B cell (primary cell): Measurements from ENCODE around the gene C5. TPM values are rescaled to one million over a fixed set of nuclear protein-coding genes. Genes with fewer than 3 reads are reported as not detected.

ENCODE experiments used
- ATAC-seq: fragments of 200-7000 bp; cut with Tn5 transposase; one replicate; pipeline ENCODE4 v1.10.0; 2021; ENCODE audit warnings: low read depth, mild to moderate bottlenecking, moderate number of reproducible peaks, moderate library complexity
- CTCF ChIA-PET: fragments of 350-600 bp; sonication (Branson Sonifier 250); formaldehyde crosslinking; loops from one replicate; lab custom pipeline; 2021; ENCODE audit warnings: antibody characterized with exemption, inconsistent platforms; lab: Charles Lee
- POLR2A ChIA-PET: fragments of 350-600 bp; sonication (Branson Sonifier 250); formaldehyde crosslinking; loops from one replicate; lab custom pipeline; 2021; ENCODE audit warnings: antibody characterized with exemption; lab: Charles Lee
- DNase-seq: peaks from one replicate; pipeline ENCODE4 v3.0.0; 2013
- H2AFZ ChIP-seq: 2 replicates; pipeline ENCODE4 v1.6.1; 2012; ENCODE audit warnings: mild to moderate bottlenecking, low read depth, low read length; ENCODE audit not compliant: insufficient read depth, poor library complexity, severe bottlenecking
- H3K27ac ChIP-seq, 2 donors: 1 replicate in 1 of 2; 2 replicates in 1 of 2; pipeline ENCODE4 v1.5.1; 2012 to 2013; ENCODE audit warnings: low read length in 2 of 2, mild to moderate bottlenecking in 2 of 2, moderate library complexity in 1 of 2
- H3K27me3 ChIP-seq, 4 experiments: fragments of 200-600 bp in 1 of 4; sonication (generic) in 1 of 4; replicated peaks in 1 of 4; 1 replicate in 2 of 4; 2 replicates in 2 of 4; pipeline versions ENCODE4 v1.6.1 to v1.7.0; 2013 to 2016; ENCODE audit warnings: low read length in 3 of 4, mild to moderate bottlenecking in 2 of 4, mixed read lengths in 1 of 4, moderate library complexity in 1 of 4; ENCODE audit not compliant: insufficient read depth in 4 of 4, control insufficient read depth in 3 of 4; ENCODE audit errors: control extremely low read depth in 1 of 4
- H3K36me3 ChIP-seq, 2 experiments: replicated peaks in 1 of 2; 1 replicate in 1 of 2; 2 replicates in 1 of 2; pipeline versions ENCODE4 v1.6.1 to v1.7.1; 2013; ENCODE audit warnings: low read length in 1 of 2; ENCODE audit not compliant: insufficient read depth in 2 of 2, control insufficient read depth in 1 of 2; ENCODE audit errors: control extremely low read depth in 1 of 2, extremely low read depth in 1 of 2
- H3K4me1 ChIP-seq, 2 donors: fragments of 200-600 bp in 1 of 2; sonication (generic) in 1 of 2; 1 replicate in 1 of 2; 2 replicates in 1 of 2; pipeline versions ENCODE4 v1.5.1 to v1.6.1; 2013 to 2017; ENCODE audit warnings: low read length in 2 of 2; ENCODE audit not compliant: control insufficient read depth in 2 of 2, insufficient read depth in 2 of 2
- H3K4me2 ChIP-seq: replicated peaks from 2 replicates; pipeline ENCODE3; 2012; ENCODE audit warnings: mild to moderate bottlenecking, low read depth, low read length; ENCODE audit not compliant: poor library complexity, severe bottlenecking
- H3K4me3 ChIP-seq, 5 experiments: fragments of 200-600 bp in 1 of 5; sonication (generic) in 1 of 5; 1 replicate in 3 of 5; 2 replicates in 2 of 5; pipeline versions ENCODE4 v1.5.1 to v1.7.0; 2011 to 2016; ENCODE audit warnings: low read length in 4 of 5, mild to moderate bottlenecking in 4 of 5, low read depth in 2 of 5, control low read depth in 1 of 5, moderate library complexity in 1 of 5; ENCODE audit not compliant: insufficient read depth in 1 of 5; ENCODE audit errors: control extremely low read depth in 1 of 5, extremely low read depth in 1 of 5
- H3K79me2 ChIP-seq: fragments of 200-600 bp; sonication (generic); one replicate; pipeline ENCODE4 v1.6.0; 2016; ENCODE audit warnings: low read length; ENCODE audit not compliant: control insufficient read depth, insufficient read depth
- H3K9ac ChIP-seq: fragments of 200-600 bp; sonication (generic); 2 replicates; pipeline ENCODE4 v1.6.1; 2017; ENCODE audit warnings: mild to moderate bottlenecking, low read length, moderate library complexity
- H3K9me3 ChIP-seq, 3 donors: one replicate each; pipeline versions ENCODE4 v1.6.1 to v1.7.1; 2013; ENCODE audit warnings: low read length in 2 of 3; ENCODE audit not compliant: control insufficient read depth in 2 of 3, insufficient read depth in 1 of 3; ENCODE audit errors: control extremely low read depth in 1 of 3
- H4K20me1 ChIP-seq: 2 replicates; pipeline ENCODE4 v1.6.0; 2012; ENCODE audit warnings: mild to moderate bottlenecking, low read length; ENCODE audit not compliant: insufficient read depth, control insufficient read depth, poor library complexity, severe bottlenecking
- H3K27ac Mint-ChIP-seq: one replicate; pipeline ENCODE4 v1.8.0; 2021; ENCODE audit warnings: mixed read lengths
- H3K27me3 Mint-ChIP-seq: one replicate; pipeline ENCODE4 v1.8.0; 2021; ENCODE audit warnings: mixed read lengths
- H3K4me1 Mint-ChIP-seq: one replicate; pipeline ENCODE4 v1.8.0; 2021; ENCODE audit warnings: mixed read lengths
- H3K4me3 Mint-ChIP-seq: one replicate; pipeline ENCODE4 v1.8.0; 2021; ENCODE audit warnings: mixed read lengths
- H3K9me3 Mint-ChIP-seq: one replicate; pipeline ENCODE4 v1.8.0; 2022; ENCODE audit warnings: mixed read lengths; ENCODE audit not compliant: insufficient read depth
- CTCF ChIP-seq: fragments of 200-600 bp; IDR thresholded peaks from one replicate; pipeline ENCODE4 v1.8.0; 2022; ENCODE audit warnings: antibody characterized with exemption, mild to moderate bottlenecking
- EZH2 ChIP-seq: IDR thresholded peaks from 2 replicates; pipeline ENCODE4 v1.6.1; 2012; ENCODE audit warnings: borderline replicate concordance, low read depth, mild to moderate bottlenecking, moderate library complexity, low read length; ENCODE audit not compliant: insufficient read depth, poor library complexity, severe bottlenecking
- WGBS: methylation state at CpG from one replicate; pipeline ENCODE4 v1.1.5; 2013; ENCODE audit warnings: missing lambda C conversion rate; ENCODE audit not compliant: insufficient coverage; 5-methylcytosine and 5-hydroxymethylcytosine counted together
- intact Hi-C: fragments of 100-400 bp; cut with micrococcal nuclease; formaldehyde crosslinking; loops from one replicate; pipeline ENCODE4 v1.10.0; 2022
- polyA plus RNA-seq: library from polyadenylated mRNA; depleted of rRNA; stranded (reverse); fragments of >200 nt; gene quantifications from 2 replicates; pipeline ENCODE4 v1.2.3, GENCODE V29; 2012
- total RNA-seq, 2 donors: library from RNA; stranded (reverse); fragments of 120-200 nt in 1 of 2; gene quantifications; 1 replicate in 1 of 2; 2 replicates in 1 of 2; pipeline versions ENCODE4 v1.2.3 to v1.2.4, GENCODE V29; 2013 to 2022

The C5 gene
- total and polyA plus RNA-seq, 2 donors (not counting 1 experiment from before 2014, with no cell fraction given), result 2.7 to 10.4 TPM

DNA sequence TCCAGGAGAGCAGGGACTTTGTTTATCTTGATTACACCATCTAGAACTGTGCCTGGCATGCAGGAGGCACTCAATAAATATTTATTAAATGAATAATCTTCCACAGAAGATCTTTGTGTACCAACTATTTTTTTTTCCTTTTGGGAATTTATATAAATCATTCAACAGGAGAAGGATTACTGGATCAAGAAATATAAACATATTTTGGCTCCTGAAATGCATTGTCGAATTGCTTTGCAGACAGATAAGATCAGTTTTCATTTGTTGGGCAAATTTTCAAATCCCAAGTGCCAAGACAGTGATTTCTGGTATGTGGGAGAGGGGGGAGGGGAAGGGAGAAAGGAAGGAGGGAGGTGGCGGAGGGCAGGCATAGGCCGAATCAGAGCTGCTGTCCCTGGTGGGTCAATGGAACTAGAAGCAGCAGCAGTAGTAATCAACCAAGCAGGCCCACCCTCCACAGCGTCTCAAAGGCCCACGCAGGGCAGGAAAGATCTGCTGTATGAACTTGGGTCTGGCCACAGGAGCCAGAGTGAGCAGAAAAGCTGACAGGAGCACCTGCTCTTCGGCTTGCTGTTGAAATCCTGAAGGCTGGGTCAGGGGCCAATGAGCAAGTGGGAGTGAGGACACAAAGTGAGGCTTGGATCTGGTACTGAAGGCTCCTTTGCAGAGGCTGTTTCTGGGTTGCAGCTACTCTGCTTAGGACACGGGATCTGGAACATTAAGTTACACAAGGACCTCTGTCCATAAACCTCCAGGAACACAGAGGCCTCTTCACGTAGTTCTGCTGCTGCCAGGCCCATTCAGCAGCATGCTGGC, 107.7 kb downstream of the C5 start:
- ChIA-PET CTCF (interaction anchor here (0.6 to 2.3 kb wide), 2 partner anchors 8 to 415 kb away, joined by 3 to 5 read pairs; no protein-coding TSS in a partner anchor), POLR2A (interaction anchor here (1.5 kb wide), 1 partner anchor 10 kb away, joined by 3 read pairs; no protein-coding TSS in a partner anchor)
- no peak overlapping the region for H3K27ac ChIP-seq
- ATAC-seq, result no peak
- H3K4me2 ChIP-seq, result no peak overlapping the region
- TF ChIP-seq CTCF (no peak), EZH2 (no peak)
- DNase-seq, result no peak
- no peak overlapping the region for H3K4me3 ChIP-seq
- H3K79me2 ChIP-seq, result no peaks in the 10 kb centered on the region
- H3K9me3 ChIP-seq, result peaks cover 0 to 8% (median 3%) of the 10 kb centered on the region in 3 donors
- peaks cover 20% of the 10 kb centered on the region for H3K4me1 Mint-ChIP-seq
- H3K27me3 ChIP-seq, result no peaks in the 10 kb centered on the region
- H3K36me3 ChIP-seq, result no peaks in the 10 kb centered on the region
- intact Hi-C loops, result no loop called here
- WGBS, result 94% methylated on average over 5 of the region's 8 CpGs
- no peak overlapping the region for H3K4me3 Mint-ChIP-seq
- H3K9me3 Mint-ChIP-seq, result peaks cover 3% of the 10 kb centered on the region
- H3K27me3 Mint-ChIP-seq, result no peaks in the 10 kb centered on the region
- H2AFZ ChIP-seq, result no peak overlapping the region
- no peak overlapping the region for H3K27ac Mint-ChIP-seq
- H3K4me1 ChIP-seq, result peaks cover 14 to 22% of the 10 kb centered on the region in 2 donors
- no peak overlapping the region for H3K9ac ChIP-seq
- no peaks in the 10 kb centered on the region for H4K20me1 ChIP-seq
